WTC11 (cell line): ENCODE data around the gene TANC1.

ENCODE experiments used
- ATF6 ChIP-seq: sonication (generic); formaldehyde crosslinking; IDR thresholded peaks from 2 replicates; pipeline ENCODE4 v1.8.1; 2023; ENCODE audit warnings: mild to moderate bottlenecking, missing genetic modification reagents
- CTCF ChIP-seq: fragments of 200-600 bp; IDR thresholded peaks from 2 replicates; pipeline ENCODE4 v1.8.0; 2022; ENCODE audit warnings: antibody characterized with exemption
- ESRRA ChIP-seq: sonication (generic); formaldehyde crosslinking; IDR thresholded peaks from 2 replicates; pipeline ENCODE4 v1.8.1; 2022; ENCODE audit warnings: mild to moderate bottlenecking, missing genetic modification reagents, borderline replicate concordance
- ETV6 ChIP-seq: sonication (generic); formaldehyde crosslinking; IDR thresholded peaks from 2 replicates; pipeline ENCODE4 v1.8.1; 2022; ENCODE audit warnings: mild to moderate bottlenecking, missing genetic modification reagents
- FOXJ3 ChIP-seq: sonication (generic); formaldehyde crosslinking; IDR thresholded peaks from 2 replicates; pipeline ENCODE4 v1.9.0; 2021; ENCODE audit warnings: missing genetic modification reagents, mild to moderate bottlenecking, borderline replicate concordance
- FOXK1 ChIP-seq: sonication (generic); formaldehyde crosslinking; IDR thresholded peaks from 2 replicates; pipeline ENCODE4 v1.8.0; 2022; ENCODE audit warnings: mild to moderate bottlenecking, moderate library complexity, missing genetic modification reagents
- MAX ChIP-seq: sonication (generic); formaldehyde crosslinking; IDR thresholded peaks from 2 replicates; pipeline ENCODE4 v1.8.0; 2022; ENCODE audit warnings: mild to moderate bottlenecking, missing genetic modification reagents
- MXD4 ChIP-seq: fragments of 250-450 bp; sonication (Bioruptor Pico); IDR thresholded peaks from 2 replicates; pipeline ENCODE4 v1.8.0; 2021; ENCODE audit warnings: mild to moderate bottlenecking, moderate library complexity, borderline replicate concordance
- NR1H2 ChIP-seq: sonication (generic); formaldehyde crosslinking; IDR thresholded peaks from 2 replicates; pipeline ENCODE4 v1.9.0; 2021; ENCODE audit warnings: mild to moderate bottlenecking, moderate library complexity, missing genetic modification reagents
- OVOL2 ChIP-seq: fragments of 250-450 bp; sonication (Bioruptor Pico); IDR thresholded peaks from 2 replicates; pipeline ENCODE4 v1.9.0; 2021; ENCODE audit warnings: mild to moderate bottlenecking, borderline replicate concordance
- SP1 ChIP-seq: sonication (generic); formaldehyde crosslinking; conservative IDR thresholded peaks from 2 replicates; pipeline ENCODE4 v1.8.1; 2022; ENCODE audit warnings: missing genetic modification reagents
- ZNF121 ChIP-seq: sonication (generic); formaldehyde crosslinking; IDR thresholded peaks from 2 replicates; pipeline ENCODE4 v1.8.0; 2023; ENCODE audit warnings: missing genetic modification reagents
- ZNF138 ChIP-seq: sonication (generic); formaldehyde crosslinking; conservative IDR thresholded peaks from 2 replicates; pipeline ENCODE4 v1.8.1; 2022; ENCODE audit warnings: mild to moderate bottlenecking, moderate library complexity, missing genetic modification reagents
- ZSCAN18 ChIP-seq: fragments of 250-450 bp; sonication (Bioruptor Pico); IDR thresholded peaks from 2 replicates; pipeline ENCODE4 v2.1.2; 2022; ENCODE audit warnings: mild to moderate bottlenecking, moderate library complexity

GRCh38 chr2:159229476-159230144 lies 261.2 kb downstream of the TANC1 start:
- TF ChIP-seq CTCF (no peak), FOXK1 (CRISPR knock-in tag) (no peak), ESRRA (no peak), ETV6 (CRISPR knock-in tag) (no peak), SP1 (no peak), ZNF138 (CRISPR knock-in tag) (no peak), MAX (no peak), MXD4 (no peak), ZNF121 (no peak), OVOL2 (CRISPR knock-in tag) (no peak), NR1H2 (CRISPR knock-in tag) (no peak), FOXJ3 (CRISPR knock-in tag) (no peak), ATF6 (no peak), ZSCAN18 (CRISPR knock-in tag) (no peak)
